ENCODE measurements around the gene TAF6. TPM values are rescaled to one million over a fixed set of nuclear protein-coding genes. Genes with fewer than 3 reads are reported as not detected.

The TAF6 gene
- total and polyA plus RNA-seq, 2 of the 4 experiments (the other 2 are of a cell fraction): 11.3 to 55.3 TPM

GRCh38 chr7:100088621-100089457 is 30.3 kb downstream of the TAF6 start, which contains the start of gene COPS6:
Gene COPS6, plus strand, starts transcription at chr7:100088969. Its CDS starts 22 bp downstream, at chr7:100088991.
- WGBS, 2 experiments (ENCODE audit: extremely low coverage in 2 of 2, insufficient read length in 1 of 2): 1% methylated on average over 28 of the region's 68 CpGs; no CpG with 5 or more reads in 1 of the 2 experiments
- Histone ChIP-seq H3K27ac (ENCODE audit: insufficient read depth, low read length) (peak within 1 kb of the TSS; percentile 100), H4K8ac (ENCODE audit: low read depth in 2 of 2, low read length in 2 of 2) (peak within 1 kb of the TSS; percentile 97 to 100), H2AK9ac (replicated peaks; ENCODE audit: low read depth, low read length, poor library complexity) (peak within 1 kb of the TSS; percentile 98), H3K36me3 (ENCODE audit: control insufficient read depth, insufficient read depth, low read length) (peaks cover 35% of the 10 kb centered on the region), H3K79me1 (ENCODE audit: low read depth in 1 of 2, low read length in 2 of 2) (peaks cover 27 to 52% of the 10 kb centered on the region in 2 experiments), H3K56ac (ENCODE audit: extremely low read depth, insufficient read depth, low read length) (peak within 1 kb of the TSS; percentile 96), H3K4ac (ENCODE audit: low read depth, low read length) (peak within 1 kb of the TSS; percentile 99), H2BK15ac (ENCODE audit: low read depth, low read length) (peak within 1 kb of the TSS; percentile 95), H3K27me3 (ENCODE audit: control insufficient read depth, insufficient read depth, low read length) (no peaks in the 10 kb centered on the region), H3K23ac (ENCODE audit: low read depth, low read length) (peak within 1 kb of the TSS; percentile 99), H4K20me1 (ENCODE audit: insufficient read depth, low read length) (peaks cover 15% of the 10 kb centered on the region; the same call in 1 of the 2 replicates), H2BK20ac (ENCODE audit: low read depth, low read length) (peak within 1 kb of the TSS; percentile 100), H3K9ac (ENCODE audit: low read depth, low read length) (peak within 1 kb of the TSS; percentile 100), H3K4me1 (ENCODE audit: control insufficient read depth, insufficient read depth, low read length) (peaks cover 18% of the 10 kb centered on the region), H2AFZ (replicated peaks; ENCODE audit: low read length, poor library complexity) (peak within 1 kb of the TSS; percentile 92), H2BK5ac (ENCODE audit: low read depth, low read length, poor library complexity, severe bottlenecking) (peak within 1 kb of the TSS; percentile 97), H2AK5ac (ENCODE audit: low read depth, low read length) (peak within 1 kb of the TSS; percentile 98), H3K9me1 (ENCODE audit: insufficient read depth, low read length) (peaks cover 13% of the 10 kb centered on the region), H3K14ac (replicated peaks; ENCODE audit: low read depth, low read length) (peak within 1 kb of the TSS; percentile 99), H2BK120ac (ENCODE audit: low read depth, low read length) (peak within 1 kb of the TSS; percentile 99), H3K9me3 (ENCODE audit: control insufficient read depth, insufficient read depth, low read length) (no peaks in the 10 kb centered on the region), H3K18ac (ENCODE audit: low read depth, low read length) (peak within 1 kb of the TSS; percentile 98), H4K91ac (ENCODE audit: insufficient read depth, low read depth, low read length) (peak within 1 kb of the TSS; percentile 96), H4K5ac (ENCODE audit: low read depth, low read length) (peak within 1 kb of the TSS; percentile 100), H3K4me3 (ENCODE audit: insufficient read depth, low read depth, low read length) (peak within 1 kb of the TSS; percentile 97), H3K4me2 (ENCODE audit: low read depth, low read length) (peak within 1 kb of the TSS; percentile 97)
- peak; percentile 31; the same call in 1 of the 2 replicates for TF ChIP-seq USF2 (IDR thresholded peaks at IDR 0.05; ENCODE audit: low read depth, low read length)
- 0 out of 2 replicates have a peak, but pooled peaks have one; percentile 48 for TF ChIP-seq POLR2A (IDR thresholded peaks at IDR 0.05; ENCODE audit: low read depth, low read length)
- TF ChIP-seq BHLHE40 (IDR thresholded peaks at IDR 0.05; ENCODE audit: low read depth, low read length): no peak
- no peak for TF ChIP-seq FOS (IDR thresholded peaks at IDR 0.05; ENCODE audit: low read depth, low read length)
- peak; percentile 45; the same call in 1 of the 2 replicates for TF ChIP-seq MAZ (IDR thresholded peaks at IDR 0.05; ENCODE audit: borderline replicate concordance, low read depth, low read length)
- TF ChIP-seq MXI1 (IDR thresholded peaks at IDR 0.05; ENCODE audit: borderline replicate concordance, low read depth, low read length): peak; percentile 75; the same call in 1 of the 2 replicates
- TF ChIP-seq CEBPB (IDR thresholded peaks at IDR 0.05; ENCODE audit: low read depth, low read length): no peak
- peak; percentile 64 for DNase-seq
- BruUV-seq (replicated peaks): no TSS peak
- dilution Hi-C loops (cut with HindIII; ENCODE audit: low sequenced_read_pairs, unreplicated experiment): no loop called here
- ChIA-PET POLR2A (ENCODE audit: unreplicated experiment) (interaction anchor here (1.1 kb wide), 1 partner anchor 13 kb away, joined by 7 read pairs; no protein-coding TSS in a partner anchor), CTCF (no interaction called here)
- peak; percentile 48 for ATAC-seq (ENCODE audit: low read depth)
- in situ Hi-C loops (cut with MboI; ENCODE audit: low sequenced_read_pairs): no loop called here
- intact Hi-C loops (cut with micrococcal nuclease): no loop called here
